Measurements from ENCODE around the gene EIF4H.

The EIF4H gene

DNA sequence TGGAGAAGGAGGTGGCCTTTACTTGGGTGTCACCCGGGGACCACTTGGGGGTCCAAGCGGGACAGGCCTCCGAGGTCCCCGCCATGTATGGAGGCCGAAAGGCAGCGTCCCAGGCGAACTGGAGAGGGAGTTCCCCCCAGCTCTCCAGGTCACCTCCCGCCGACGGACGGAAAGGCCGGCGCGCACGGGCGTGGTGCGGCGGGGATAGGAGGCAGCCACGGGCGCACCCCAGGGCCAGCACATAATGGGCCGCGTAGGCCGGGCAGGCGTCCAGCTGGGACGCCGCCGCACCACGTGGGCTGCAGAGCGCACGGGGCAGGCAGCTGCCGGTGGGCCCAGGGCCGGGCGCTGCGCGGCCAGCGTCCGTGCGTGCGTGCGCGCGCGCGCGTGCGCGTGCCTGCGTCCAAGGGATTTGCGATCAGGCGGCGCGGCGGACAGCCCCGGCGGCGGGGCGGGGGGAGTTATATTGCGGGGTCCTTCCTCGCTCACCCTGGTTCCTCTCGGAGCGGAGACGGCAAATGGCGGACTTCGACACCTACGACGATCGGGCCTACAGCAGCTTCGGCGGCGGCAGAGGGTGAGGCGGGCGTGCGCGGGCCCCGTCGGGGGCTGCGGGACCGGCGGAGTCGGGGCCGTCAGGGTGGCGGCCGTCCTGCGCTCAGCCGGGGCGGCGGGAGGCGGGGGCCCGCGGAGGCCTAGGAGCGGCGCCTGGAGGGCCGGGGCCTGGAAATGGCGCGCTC lies at the start of gene EIF4H:
EIF4H (plus strand) TSS at position 491 of the 740 bp plus-strand sequence; CDS start at position 519, 28 bp downstream.
- peaks cover 66% of the 10 kb centered on the region for H3K79me2 ChIP-seq (ENCODE audit: control insufficient read depth, low read length)
- H3K4me2 ChIP-seq (ENCODE audit: low read length): peak within 1 kb of the TSS; percentile 92
- H3K9me3 ChIP-seq (ENCODE audit: control insufficient read depth, insufficient read depth, low read length): no peaks in the 10 kb centered on the region
- TF ChIP-seq EZH2phosphoT487 (IDR thresholded peaks at IDR 0.05; ENCODE audit: borderline replicate concordance, low read length): no peak
- TF ChIP-seq, protein P1, sequence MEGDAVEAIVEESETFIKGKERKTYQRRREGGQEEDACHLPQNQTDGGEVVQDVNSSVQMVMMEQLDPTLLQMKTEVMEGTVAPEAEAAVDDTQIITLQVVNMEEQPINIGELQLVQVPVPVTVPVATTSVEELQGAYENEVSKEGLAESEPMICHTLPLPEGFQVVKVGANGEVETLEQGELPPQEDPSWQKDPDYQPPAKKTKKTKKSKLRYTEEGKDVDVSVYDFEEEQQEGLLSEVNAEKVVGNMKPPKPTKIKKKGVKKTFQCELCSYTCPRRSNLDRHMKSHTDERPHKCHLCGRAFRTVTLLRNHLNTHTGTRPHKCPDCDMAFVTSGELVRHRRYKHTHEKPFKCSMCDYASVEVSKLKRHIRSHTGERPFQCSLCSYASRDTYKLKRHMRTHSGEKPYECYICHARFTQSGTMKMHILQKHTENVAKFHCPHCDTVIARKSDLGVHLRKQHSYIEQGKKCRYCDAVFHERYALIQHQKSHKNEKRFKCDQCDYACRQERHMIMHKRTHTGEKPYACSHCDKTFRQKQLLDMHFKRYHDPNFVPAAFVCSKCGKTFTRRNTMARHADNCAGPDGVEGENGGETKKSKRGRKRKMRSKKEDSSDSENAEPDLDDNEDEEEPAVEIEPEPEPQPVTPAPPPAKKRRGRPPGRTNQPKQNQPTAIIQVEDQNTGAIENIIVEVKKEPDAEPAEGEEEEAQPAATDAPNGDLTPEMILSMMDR (IDR thresholded peaks at IDR 0.05; ENCODE audit: low read depth, low read length, poor library complexity, severe bottlenecking): peak; percentile 9
- peaks cover 5% of the 10 kb centered on the region for H3F3A ChIP-seq (ENCODE audit: control insufficient read depth, insufficient read depth)
- H3K4me3 ChIP-seq (ENCODE audit: low read length): peak within 1 kb of the TSS; percentile 89
- no peaks in the 10 kb centered on the region for H3K9me2 ChIP-seq (replicated peaks; ENCODE audit: control insufficient read depth, low read length)
- H3K27me3 ChIP-seq (ENCODE audit: control insufficient read depth, low read length): no peaks in the 10 kb centered on the region
- peaks cover 50% of the 10 kb centered on the region for H3K4me1 ChIP-seq (ENCODE audit: control insufficient read depth, low read length)
- H3K27ac ChIP-seq (ENCODE audit: low read depth, low read length): peak within 1 kb of the TSS; percentile 66
- peaks cover 49% of the 10 kb centered on the region for H3K36me3 ChIP-seq (ENCODE audit: control insufficient read depth, low read length)
- H4K20me1 ChIP-seq (ENCODE audit: control insufficient read depth, insufficient read depth, low read depth, low read length): peaks cover 41% of the 10 kb centered on the region

DNA sequence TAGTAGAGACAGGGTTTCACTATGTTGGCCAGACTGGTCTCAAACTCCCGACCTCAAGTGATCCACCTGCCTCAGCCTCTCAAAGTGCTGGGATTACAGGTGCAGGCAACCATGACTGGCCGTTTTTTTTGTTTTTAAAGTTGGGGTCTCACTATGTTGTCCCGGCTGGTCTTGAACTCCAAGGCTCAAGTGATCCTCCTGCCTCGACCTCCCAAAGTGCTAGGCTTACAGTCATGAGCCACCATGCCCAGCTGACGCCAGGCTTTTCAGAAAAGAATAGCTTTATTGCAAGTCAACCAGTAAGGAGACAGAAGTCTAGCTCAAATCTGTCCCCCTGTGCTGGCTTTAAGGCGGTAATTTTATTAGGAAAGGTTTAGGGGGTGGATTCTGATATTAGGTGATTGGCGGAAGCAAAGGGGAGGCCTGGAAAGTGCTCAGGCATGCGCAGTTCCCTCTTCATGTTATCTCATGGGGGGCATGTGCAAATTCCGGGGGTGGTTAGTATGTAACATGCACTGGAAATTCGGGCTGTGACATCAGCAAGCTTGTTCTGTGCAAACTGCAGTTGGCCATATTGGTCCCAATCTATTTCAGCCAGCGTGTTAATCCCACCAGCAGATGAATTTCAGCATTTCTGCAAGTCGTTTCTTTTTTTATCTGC lies 47.8 kb upstream of the EIF4H start:
- H3K79me2 ChIP-seq (ENCODE audit: control insufficient read depth, low read length): no peaks in the 10 kb centered on the region
- TF ChIP-seq EZH2phosphoT487 (IDR thresholded peaks at IDR 0.05; ENCODE audit: borderline replicate concordance, low read length): no peak
- TF ChIP-seq, protein P1 (IDR thresholded peaks at IDR 0.05; ENCODE audit: low read depth, low read length, poor library complexity, severe bottlenecking): no peak
- no peak overlapping the region for H3K4me2 ChIP-seq (ENCODE audit: low read length)
- no peaks in the 10 kb centered on the region for H4K20me1 ChIP-seq (ENCODE audit: control insufficient read depth, insufficient read depth, low read depth, low read length)
- H3F3A ChIP-seq (ENCODE audit: control insufficient read depth, insufficient read depth): peaks cover 6% of the 10 kb centered on the region; the same call in 1 of the 2 replicates
- H3K9me2 ChIP-seq (replicated peaks; ENCODE audit: control insufficient read depth, low read length): no peaks in the 10 kb centered on the region
- no peaks in the 10 kb centered on the region for H3K9me3 ChIP-seq (ENCODE audit: control insufficient read depth, insufficient read depth, low read length)
- no peak overlapping the region for H3K27ac ChIP-seq (ENCODE audit: low read depth, low read length)
- H3K36me3 ChIP-seq (ENCODE audit: control insufficient read depth, low read length): peaks cover 3% of the 10 kb centered on the region
- H3K4me3 ChIP-seq (ENCODE audit: low read length): no peak overlapping the region
- H3K4me1 ChIP-seq (ENCODE audit: control insufficient read depth, low read length): peaks cover 31% of the 10 kb centered on the region
- no peaks in the 10 kb centered on the region for H3K27me3 ChIP-seq (ENCODE audit: control insufficient read depth, low read length)

DNA sequence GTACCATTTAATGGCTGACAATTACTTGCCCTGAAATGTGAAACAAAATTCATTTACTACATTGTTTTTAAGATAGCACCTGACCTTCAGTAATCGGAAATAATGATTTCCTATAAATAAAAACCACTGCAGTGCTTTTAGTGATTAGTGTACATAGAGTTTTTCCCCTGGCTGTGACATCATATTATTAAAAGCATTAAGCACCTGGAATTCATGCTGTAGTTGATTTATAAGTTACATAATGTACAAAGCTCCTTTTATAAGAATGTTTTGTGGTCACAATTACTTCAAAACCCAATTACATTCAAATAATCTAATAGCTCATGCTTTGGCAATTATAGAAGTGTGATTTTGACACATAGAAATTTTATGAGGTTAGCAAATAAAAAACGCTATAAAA lies 44.3 kb upstream of the EIF4H start:
- peak overlapping the region; percentile 8; the same call in 1 of the 2 replicates for H3K27ac ChIP-seq (ENCODE audit: low read depth, low read length)
- H3K27me3 ChIP-seq (ENCODE audit: control insufficient read depth, low read length): no peaks in the 10 kb centered on the region
- H3K9me2 ChIP-seq (replicated peaks; ENCODE audit: control insufficient read depth, low read length): no peaks in the 10 kb centered on the region
- H3K79me2 ChIP-seq (ENCODE audit: control insufficient read depth, low read length): no peaks in the 10 kb centered on the region
- no peaks in the 10 kb centered on the region for H3K9me3 ChIP-seq (ENCODE audit: control insufficient read depth, insufficient read depth, low read length)
- H3F3A ChIP-seq (ENCODE audit: control insufficient read depth, insufficient read depth): peaks cover 7% of the 10 kb centered on the region; the same call in 1 of the 2 replicates
- H3K36me3 ChIP-seq (ENCODE audit: control insufficient read depth, low read length): no peaks in the 10 kb centered on the region
- TF ChIP-seq EZH2phosphoT487 (IDR thresholded peaks at IDR 0.05; ENCODE audit: borderline replicate concordance, low read length): no peak
- TF ChIP-seq, protein P1 (IDR thresholded peaks at IDR 0.05; ENCODE audit: low read depth, low read length, poor library complexity, severe bottlenecking): no peak
- no peaks in the 10 kb centered on the region for H4K20me1 ChIP-seq (ENCODE audit: control insufficient read depth, insufficient read depth, low read depth, low read length)
- peaks cover 51% of the 10 kb centered on the region for H3K4me1 ChIP-seq (ENCODE audit: control insufficient read depth, low read length)
- peak overlapping the region; percentile 17 for H3K4me2 ChIP-seq (ENCODE audit: low read length)
- 0 out of 2 replicates have a peak overlapping the region, but pooled peaks have one; percentile 9 for H3K4me3 ChIP-seq (ENCODE audit: low read length)

All from DOHH2 (cell line).